GM10266 (cell line): ENCODE data around the gene HOXB7.

Source experiments
- DNase-seq: peaks from one replicate; pipeline ENCODE4 v3.0.0; 2012; ENCODE audit errors: extremely low spot score
- CTCF ChIP-seq: IDR thresholded peaks from 2 replicates; pipeline ENCODE4 v1.5.1; 2012; ENCODE audit warnings: mild to moderate bottlenecking, low read depth; ENCODE audit not compliant: control insufficient read depth, insufficient read depth; ENCODE audit errors: missing control alignments

HOXB7 gene

GRCh38 chr17:48559122-48559839 lies 51.5 kb downstream of the HOXB7 start:
- no peak for DNase-seq
- TF ChIP-seq CTCF = no peak

- no peak for DNase-seq
- TF ChIP-seq CTCF = no peak
Measured at GRCh38 chr17:48558831-48559121, 52.0 kb downstream of the HOXB7 start.

GRCh38 chr17:48558057-48558830 lies 52.6 kb downstream of the HOXB7 start:
- TF ChIP-seq CTCF = no peak

More at GRCh38 chr17:48558057-48558830, 52.6 kb downstream of the HOXB7 start:
- no peak for DNase-seq
